WTC11 (cell line): ENCODE results near the gene JTB. TPM values are rescaled to one million over a fixed set of nuclear protein-coding genes. Genes with fewer than 3 reads are reported as not detected.
A peak's percentile ranks its signal among the peaks of the same experiment; 100 is the strongest.

ENCODE experiments used
- ATAC-seq: fragments of 200-7000 bp; cut with Tn5 transposase; 2 replicates; pipeline ENCODE4 v1.10.0; 2021; ENCODE audit warnings: mild to moderate bottlenecking, moderate library complexity
- CTCF ChIA-PET: fragments of 300-600 bp; sonication (Branson Sonifier 250); formaldehyde crosslinking; loops from one replicate; lab custom pipeline; 2021; ENCODE audit warnings: antibody characterized with exemption; lab: Charles Lee
- POLR2A ChIA-PET: fragments of 350-600 bp; sonication (Branson Sonifier 250); formaldehyde crosslinking; loops from one replicate; lab custom pipeline; 2021; ENCODE audit warnings: antibody characterized with exemption; lab: Charles Lee
- DNase-seq: peaks from one replicate; pipeline ENCODE4 v3.0.0; 2021; ENCODE audit warnings: low spot score
- H3K27ac Mint-ChIP-seq: 2 replicates; pipeline ENCODE4 v1.8.0; 2021; ENCODE audit warnings: mixed read lengths
- H3K27me3 Mint-ChIP-seq: 2 replicates; pipeline ENCODE4 v1.8.0; 2021; ENCODE audit warnings: low read depth, mild to moderate bottlenecking, moderate library complexity, mixed read lengths
- H3K36me3 Mint-ChIP-seq: 2 replicates; pipeline ENCODE4 v1.8.0; 2021; ENCODE audit warnings: mixed read lengths
- H3K4me1 Mint-ChIP-seq: 2 replicates; pipeline ENCODE4 v1.8.0; 2022; ENCODE audit warnings: mixed read lengths
- H3K4me3 Mint-ChIP-seq: 2 replicates; pipeline ENCODE4 v1.8.0; 2021; ENCODE audit warnings: mild to moderate bottlenecking, moderate library complexity, mixed read lengths
- H3K9me3 Mint-ChIP-seq: 2 replicates; pipeline ENCODE4 v1.8.0; 2021; ENCODE audit warnings: mixed read lengths
- ARID4B ChIP-seq: sonication (generic); formaldehyde crosslinking; IDR thresholded peaks from 2 replicates; pipeline ENCODE4 v1.8.0; 2023; ENCODE audit warnings: missing genetic modification reagents, mild to moderate bottlenecking, borderline replicate concordance
- CREB1 ChIP-seq: sonication (generic); formaldehyde crosslinking; IDR thresholded peaks from 2 replicates; pipeline ENCODE4 v1.8.0; 2023; ENCODE audit warnings: mild to moderate bottlenecking, missing genetic modification reagents
- GABPB1 ChIP-seq: sonication (generic); formaldehyde crosslinking; IDR thresholded peaks from 2 replicates; pipeline ENCODE4 v1.8.1; 2023; ENCODE audit warnings: mild to moderate bottlenecking, missing genetic modification reagents
- GTF2I ChIP-seq: fragments of 250-450 bp; sonication (Bioruptor Pico); conservative IDR thresholded peaks from 2 replicates; pipeline ENCODE4 v1.4.0; 2021; ENCODE audit warnings: mild to moderate bottlenecking
- JUN ChIP-seq: sonication (generic); formaldehyde crosslinking; IDR thresholded peaks from 2 replicates; pipeline ENCODE4 v1.8.0; 2023; ENCODE audit warnings: mild to moderate bottlenecking, missing genetic modification reagents
- MAX ChIP-seq: sonication (generic); formaldehyde crosslinking; IDR thresholded peaks from 2 replicates; pipeline ENCODE4 v1.8.0; 2022; ENCODE audit warnings: mild to moderate bottlenecking, missing genetic modification reagents
- NFATC4 ChIP-seq: fragments of 250-450 bp; sonication (Bioruptor Pico); IDR thresholded peaks from 2 replicates; pipeline ENCODE4 v1.9.0; 2021; ENCODE audit warnings: mild to moderate bottlenecking
- PREB ChIP-seq: sonication (generic); formaldehyde crosslinking; IDR thresholded peaks from 2 replicates; pipeline ENCODE4 v1.8.1; 2022; ENCODE audit warnings: mild to moderate bottlenecking, missing genetic modification reagents, moderate library complexity, borderline replicate concordance
- PRRX2 ChIP-seq: fragments of 250-450 bp; sonication (Bioruptor Pico); IDR thresholded peaks from 2 replicates; pipeline ENCODE4 v1.8.0; 2021; ENCODE audit warnings: mild to moderate bottlenecking
- TCF7 ChIP-seq: sonication (generic); formaldehyde crosslinking; IDR thresholded peaks from 2 replicates; pipeline ENCODE4 v1.8.0; 2022; ENCODE audit warnings: mild to moderate bottlenecking, low read depth, missing genetic modification reagents, moderate library complexity
- TP53 ChIP-seq: sonication (generic); formaldehyde crosslinking; IDR thresholded peaks from 2 replicates; pipeline ENCODE4 v1.8.1; 2023; ENCODE audit warnings: mild to moderate bottlenecking, missing genetic modification reagents
- ZBTB21 ChIP-seq: sonication (generic); formaldehyde crosslinking; IDR thresholded peaks from 2 replicates; pipeline ENCODE4 v1.8.1; 2023; ENCODE audit warnings: mild to moderate bottlenecking, missing genetic modification reagents, borderline replicate concordance
- ZMAT4 ChIP-seq: fragments of 250-450 bp; sonication (Bioruptor Pico); IDR thresholded peaks from 2 replicates; pipeline ENCODE4 v1.9.0; 2021; ENCODE audit warnings: mild to moderate bottlenecking
- ZNF396 ChIP-seq: fragments of 250-450 bp; sonication (Bioruptor Pico); IDR thresholded peaks from 2 replicates; pipeline ENCODE4 v1.8.0; 2021; ENCODE audit warnings: mild to moderate bottlenecking, moderate library complexity, borderline replicate concordance
- total RNA-seq: library from RNA; stranded (reverse); gene quantifications from 3 replicates; pipeline ENCODE4 v1.2.3, GENCODE V29; 2021
- TF ChIP-seq, protein P1 (sequence below): fragments of 250-450 bp; sonication (Bioruptor Pico); IDR thresholded peaks from 2 replicates; pipeline ENCODE4 v1.9.0; 2021; ENCODE audit warnings: mild to moderate bottlenecking

The JTB gene
- total RNA-seq, 1 experiment from 2014 or later: 90.3 TPM

DNA sequence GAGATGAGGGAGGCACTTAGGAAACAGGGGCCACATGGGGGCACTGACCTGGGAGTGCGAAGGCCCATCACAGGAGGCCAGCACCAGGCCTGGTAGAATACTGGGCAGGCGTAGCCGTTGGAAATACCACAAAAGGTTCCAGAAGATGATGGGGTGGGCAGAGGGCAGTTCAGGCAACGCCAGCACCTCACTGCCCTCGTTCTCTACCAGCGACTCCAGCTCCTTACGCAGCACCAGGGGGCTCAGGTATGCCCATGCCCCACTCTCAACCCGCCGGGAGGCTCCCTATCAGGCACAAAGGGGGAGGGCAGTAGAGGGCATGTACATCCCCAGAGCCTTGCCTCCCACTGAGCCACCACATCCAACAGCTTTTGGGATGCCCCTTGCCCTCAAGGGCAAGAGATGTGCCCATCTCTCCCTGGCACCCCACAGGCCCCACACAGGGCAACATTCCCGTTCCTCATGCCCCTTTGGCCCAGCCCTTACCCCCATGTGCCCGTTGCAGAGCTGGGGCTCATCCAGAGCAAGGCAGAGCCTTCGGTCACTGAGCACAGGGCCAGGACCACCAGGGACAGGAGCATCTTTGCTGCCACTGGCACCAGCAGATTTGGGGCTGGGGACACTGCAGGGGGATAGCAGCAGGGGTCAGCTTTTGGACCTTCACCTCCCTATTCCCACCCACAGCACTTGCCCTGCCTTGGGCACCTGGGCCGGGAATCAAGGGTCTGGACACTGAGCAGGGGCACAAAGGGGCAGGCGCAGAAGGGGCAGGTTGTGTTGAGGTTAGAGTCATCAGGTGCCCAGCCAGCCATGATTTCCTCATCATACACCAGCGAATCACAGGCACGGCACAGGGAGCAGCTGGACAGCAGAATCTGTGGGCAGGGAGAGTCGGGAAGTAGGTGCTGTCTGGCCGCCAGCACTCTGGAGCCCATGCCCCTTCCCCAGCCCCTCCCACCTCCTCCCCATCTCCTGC, 45.0 kb downstream of the JTB start (continued):
- no peak for TF ChIP-seq CREB1 (CRISPR knock-in tag)
- TF ChIP-seq MAX (CRISPR knock-in tag): no peak
- TF ChIP-seq ZMAT4 (CRISPR knock-in tag): no peak
- no peak for TF ChIP-seq GTF2I (CRISPR knock-in tag)
- TF ChIP-seq TCF7 (CRISPR knock-in tag): no peak

DNA sequence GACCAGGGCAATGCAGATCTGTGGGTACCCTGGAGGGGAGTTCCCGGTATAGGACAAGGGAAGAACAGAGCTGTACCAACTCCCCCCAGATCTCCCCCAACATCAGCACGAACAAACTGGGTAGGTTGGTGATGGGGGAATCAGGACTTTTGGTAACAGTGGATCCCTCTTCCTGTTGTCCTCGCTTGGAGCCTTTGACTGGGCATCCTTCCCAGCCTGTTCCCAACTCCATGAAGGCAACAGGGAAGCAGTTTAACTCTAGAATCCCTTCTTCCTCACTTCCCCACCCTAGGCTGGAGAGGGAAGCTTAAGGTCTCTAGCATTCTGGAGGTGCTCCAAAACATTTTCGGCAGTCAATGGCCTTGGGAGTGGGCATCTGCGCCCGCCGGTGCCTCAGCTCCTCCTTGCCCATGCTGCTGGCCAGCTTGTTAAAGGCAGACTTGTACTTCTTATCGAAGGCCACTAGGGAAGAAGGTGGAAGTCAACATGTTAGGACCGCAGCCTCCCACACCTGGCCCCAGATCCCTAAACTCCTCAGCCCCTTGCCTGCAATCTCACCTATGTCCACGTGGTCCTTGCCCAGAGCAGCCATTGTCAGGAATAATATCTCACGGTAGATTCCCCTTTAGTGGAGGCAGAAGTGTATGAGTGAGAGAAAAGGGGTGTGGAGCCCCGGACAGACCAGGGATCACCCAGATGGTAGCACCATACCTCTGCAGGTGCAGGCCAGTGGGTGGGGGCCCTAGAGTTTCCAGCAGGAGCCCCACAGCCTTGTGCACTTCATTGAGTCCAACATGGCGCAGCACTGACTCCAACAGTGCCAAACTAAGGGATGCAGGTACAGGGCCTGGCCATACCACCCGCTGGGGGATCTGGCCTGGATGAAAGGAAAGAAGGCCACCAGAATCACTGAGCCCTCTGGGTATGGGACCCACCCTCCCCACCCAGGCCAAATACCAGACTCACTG, 47.2 kb downstream of the JTB start:
- H3K4me3 Mint-ChIP-seq: no peak overlapping the region
- POLR2A ChIA-PET: interaction anchor here (0.6 kb wide), 1 partner anchor 16 kb away, joined by 3 read pairs; the partner anchor contains the start of gene DENND4B
- no peak overlapping the region for H3K27ac Mint-ChIP-seq
- peaks cover 25% of the 10 kb centered on the region for H3K36me3 Mint-ChIP-seq
- no peaks in the 10 kb centered on the region for H3K4me1 Mint-ChIP-seq
- DNase-seq: no peak
- no peak for TF ChIP-seq TP53
- CTCF ChIA-PET: interaction anchor here (0.6 to 2.6 kb wide), 6 partner anchors 11 to 298 kb away, joined by 3 to 18 read pairs (median 4); partner anchors contain the start of gene DENND4B
- H3K9me3 Mint-ChIP-seq: no peaks in the 10 kb centered on the region
- no peaks in the 10 kb centered on the region for H3K27me3 Mint-ChIP-seq
- peak; percentile 68 for ATAC-seq

GRCh38 chr1:153929426-153929825, 48.0 kb downstream of the JTB start:
- DNase-seq (no peak), ATAC-seq (no peak)
- no peaks in the 10 kb centered on the region for H3K4me1 Mint-ChIP-seq
- ChIA-PET CTCF (interaction anchor here (1.1 to 2.6 kb wide), 3 partner anchors 17 to 108 kb away, joined by 3 to 18 read pairs (median 5); partner anchors contain the start of gene DENND4B), POLR2A (interaction anchor here (1.2 kb wide), 1 partner anchor 17 kb away, joined by 4 read pairs; no protein-coding TSS in a partner anchor)
- no peak overlapping the region for H3K4me3 Mint-ChIP-seq
- peak overlapping the region; percentile 37; the same call in 1 of the 2 replicates for H3K27ac Mint-ChIP-seq
- H3K9me3 Mint-ChIP-seq: no peaks in the 10 kb centered on the region
- H3K36me3 Mint-ChIP-seq: peaks cover 17% of the 10 kb centered on the region
- no peaks in the 10 kb centered on the region for H3K27me3 Mint-ChIP-seq
- TF ChIP-seq GABPB1 (CRISPR knock-in tag): no peak
- TF ChIP-seq, protein P1, sequence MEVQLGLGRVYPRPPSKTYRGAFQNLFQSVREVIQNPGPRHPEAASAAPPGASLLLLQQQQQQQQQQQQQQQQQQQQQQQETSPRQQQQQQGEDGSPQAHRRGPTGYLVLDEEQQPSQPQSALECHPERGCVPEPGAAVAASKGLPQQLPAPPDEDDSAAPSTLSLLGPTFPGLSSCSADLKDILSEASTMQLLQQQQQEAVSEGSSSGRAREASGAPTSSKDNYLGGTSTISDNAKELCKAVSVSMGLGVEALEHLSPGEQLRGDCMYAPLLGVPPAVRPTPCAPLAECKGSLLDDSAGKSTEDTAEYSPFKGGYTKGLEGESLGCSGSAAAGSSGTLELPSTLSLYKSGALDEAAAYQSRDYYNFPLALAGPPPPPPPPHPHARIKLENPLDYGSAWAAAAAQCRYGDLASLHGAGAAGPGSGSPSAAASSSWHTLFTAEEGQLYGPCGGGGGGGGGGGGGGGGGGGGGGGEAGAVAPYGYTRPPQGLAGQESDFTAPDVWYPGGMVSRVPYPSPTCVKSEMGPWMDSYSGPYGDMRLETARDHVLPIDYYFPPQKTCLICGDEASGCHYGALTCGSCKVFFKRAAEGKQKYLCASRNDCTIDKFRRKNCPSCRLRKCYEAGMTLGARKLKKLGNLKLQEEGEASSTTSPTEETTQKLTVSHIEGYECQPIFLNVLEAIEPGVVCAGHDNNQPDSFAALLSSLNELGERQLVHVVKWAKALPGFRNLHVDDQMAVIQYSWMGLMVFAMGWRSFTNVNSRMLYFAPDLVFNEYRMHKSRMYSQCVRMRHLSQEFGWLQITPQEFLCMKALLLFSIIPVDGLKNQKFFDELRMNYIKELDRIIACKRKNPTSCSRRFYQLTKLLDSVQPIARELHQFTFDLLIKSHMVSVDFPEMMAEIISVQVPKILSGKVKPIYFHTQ (CRISPR knock-in tag): no peak
- TF ChIP-seq PRRX2 (CRISPR knock-in tag): no peak

DNA sequence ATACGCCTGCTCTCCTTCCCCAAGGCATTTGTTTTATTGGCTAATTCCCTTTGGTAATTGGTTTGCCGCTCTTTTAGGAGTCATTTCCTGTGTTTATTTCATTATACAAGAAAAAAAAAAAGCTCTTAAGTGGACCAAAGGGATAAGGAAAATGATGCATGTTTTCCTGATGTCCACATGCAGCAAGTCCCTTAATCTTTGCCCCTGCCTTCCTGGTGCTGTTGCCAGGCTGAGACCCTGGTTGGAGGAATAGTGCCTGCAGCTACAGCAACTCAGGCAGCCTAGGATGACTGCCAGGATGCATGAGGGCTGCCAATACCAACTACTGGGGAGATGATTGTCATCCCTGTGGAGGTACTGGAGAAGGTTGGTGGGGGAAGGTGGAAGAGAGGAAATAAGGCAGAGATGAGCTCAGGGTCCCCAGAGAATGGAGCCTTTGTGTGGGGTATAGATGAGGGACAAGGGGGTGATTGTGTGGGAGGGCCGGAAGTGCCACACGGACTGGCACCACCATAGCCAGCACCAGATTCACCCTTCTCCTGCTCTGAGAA, 48.6 kb downstream of the JTB start:
- ChIA-PET CTCF (interaction anchor here (1.1 to 2.6 kb wide), 3 partner anchors 18 to 108 kb away, joined by 3 to 18 read pairs (median 5); partner anchors contain the start of gene DENND4B), POLR2A (interaction anchor here (1.2 kb wide), 1 partner anchor 17 kb away, joined by 4 read pairs; no protein-coding TSS in a partner anchor)
- peak overlapping the region; percentile 37; the same call in 1 of the 2 replicates for H3K27ac Mint-ChIP-seq
- H3K4me3 Mint-ChIP-seq: no peak overlapping the region
- ATAC-seq (no peak), DNase-seq (no peak)
- H3K27me3 Mint-ChIP-seq: no peaks in the 10 kb centered on the region
- peaks cover 11% of the 10 kb centered on the region for H3K36me3 Mint-ChIP-seq
- H3K9me3 Mint-ChIP-seq: no peaks in the 10 kb centered on the region
- peaks cover under 1% of the 10 kb centered on the region for H3K4me1 Mint-ChIP-seq
- no peak for TF ChIP-seq ARID4B
- no peak for TF ChIP-seq ZBTB21 (CRISPR knock-in tag)
- TF ChIP-seq ZNF396 (CRISPR knock-in tag): no peak
- TF ChIP-seq NFATC4: no peak
- no peak for TF ChIP-seq JUN (CRISPR knock-in tag)
- no peak for TF ChIP-seq PREB (CRISPR knock-in tag)
